Thoracic aorta (tissue), 2 donors: ENCODE results near the gene UVSSA. TPM values are rescaled to one million over a fixed set of nuclear protein-coding genes. Genes with fewer than 3 reads are reported as not detected.

ENCODE experiments used
- ATAC-seq: fragments of 150-250 bp; one replicate; pipeline ENCODE4 v1.8.0; 2017; ENCODE audit warnings: low read depth; ENCODE audit not compliant: insufficient number of reproducible peaks, low FRiP score
- DNase-seq: peaks from one replicate; pipeline ENCODE4 v3.0.0-alpha.2; 2020; ENCODE audit warnings: low spot score
- H3K27ac ChIP-seq, 2 donors: fragments of 200-600 bp; sonication (generic); 1 replicate in 1 of 2; 2 replicates in 1 of 2; pipeline ENCODE4 v1.5.1; 2016; ENCODE audit warnings: mild to moderate bottlenecking in 2 of 2, moderate library complexity in 2 of 2
- H3K27me3 ChIP-seq: fragments of 200-600 bp; sonication (generic); replicated peaks from 2 replicates; pipeline ENCODE4 v1.6.0; 2016; ENCODE audit warnings: mild to moderate bottlenecking; ENCODE audit not compliant: insufficient read depth
- H3K36me3 ChIP-seq: fragments of 200-600 bp; sonication (generic); one replicate; pipeline ENCODE4 v1.5.1; 2016
- H3K4me1 ChIP-seq, 2 donors: fragments of 200-600 bp; sonication (generic); 1 replicate in 1 of 2; 2 replicates in 1 of 2; pipeline versions ENCODE4 v1.5.1 to v1.6.0; 2016; ENCODE audit warnings: low read depth in 2 of 2, mild to moderate bottlenecking in 1 of 2; ENCODE audit not compliant: control insufficient read depth in 1 of 2
- H3K4me3 ChIP-seq: fragments of 200-600 bp; sonication (generic); 2 replicates; pipeline ENCODE4 v1.5.1; 2016; ENCODE audit warnings: mild to moderate bottlenecking
- H3K9me3 ChIP-seq: fragments of 200-600 bp; sonication (generic); 2 replicates; pipeline ENCODE4 v1.5.1; 2016
- total RNA-seq, 2 donors: library from RNA; depleted of rRNA; stranded (reverse); fragments of >200 nt; gene quantifications; one replicate each; pipeline versions ENCODE4 v1.1.0 to v1.2.3, GENCODE V29; 2016
- TF ChIP-seq, protein P1 (sequence below): fragments of 200-600 bp; sonication (generic); IDR thresholded peaks from one replicate; pipeline ENCODE4 v1.5.1; 2019; ENCODE audit warnings: antibody characterized with exemption

Gene UVSSA
- total RNA-seq, 2 donors from 2014 or later: 23.3 to 29.0 TPM

DNA sequence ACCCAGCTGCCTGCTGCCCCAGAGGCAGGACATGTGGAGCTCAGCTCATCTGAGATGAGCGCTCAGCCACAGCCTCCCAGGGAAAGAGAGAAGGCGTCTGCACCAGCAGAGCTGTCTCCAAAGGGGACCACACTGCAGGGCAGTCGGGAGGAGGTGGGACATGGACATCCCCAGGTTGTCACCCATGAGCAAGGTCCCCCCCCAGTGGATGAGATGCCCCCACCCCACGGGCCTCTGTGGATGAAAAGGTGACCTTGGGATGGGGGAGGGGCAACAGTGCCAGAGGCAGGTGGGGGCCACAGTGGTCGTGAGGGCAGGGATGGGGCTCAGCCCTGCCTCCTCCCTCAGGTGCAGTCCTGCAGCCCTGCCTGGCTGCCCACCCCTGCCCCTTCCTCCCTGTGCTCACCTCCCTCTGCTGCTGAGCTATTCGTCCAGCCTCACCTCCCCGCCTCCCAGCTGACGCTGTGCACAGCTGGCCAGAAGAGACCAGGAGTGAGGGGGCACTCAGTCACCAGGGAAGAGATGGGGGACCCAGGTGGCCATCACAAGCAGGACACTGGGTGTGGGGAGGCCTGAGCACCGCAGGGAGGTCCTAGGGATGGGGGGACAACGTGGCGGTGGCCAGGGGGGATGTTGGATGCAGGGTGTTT lies 49.9 kb downstream of the UVSSA start:
- Histone ChIP-seq H3K4me1 (peaks cover 0 to under 1% of the 10 kb centered on the region in 2 donors), H3K4me3 (no peak overlapping the region), H3K27ac (no peak overlapping the region), H3K36me3 (peaks cover 14% of the 10 kb centered on the region), H3K27me3 (no peaks in the 10 kb centered on the region), H3K9me3 (peaks cover 4% of the 10 kb centered on the region)
- TF ChIP-seq, protein P1, sequence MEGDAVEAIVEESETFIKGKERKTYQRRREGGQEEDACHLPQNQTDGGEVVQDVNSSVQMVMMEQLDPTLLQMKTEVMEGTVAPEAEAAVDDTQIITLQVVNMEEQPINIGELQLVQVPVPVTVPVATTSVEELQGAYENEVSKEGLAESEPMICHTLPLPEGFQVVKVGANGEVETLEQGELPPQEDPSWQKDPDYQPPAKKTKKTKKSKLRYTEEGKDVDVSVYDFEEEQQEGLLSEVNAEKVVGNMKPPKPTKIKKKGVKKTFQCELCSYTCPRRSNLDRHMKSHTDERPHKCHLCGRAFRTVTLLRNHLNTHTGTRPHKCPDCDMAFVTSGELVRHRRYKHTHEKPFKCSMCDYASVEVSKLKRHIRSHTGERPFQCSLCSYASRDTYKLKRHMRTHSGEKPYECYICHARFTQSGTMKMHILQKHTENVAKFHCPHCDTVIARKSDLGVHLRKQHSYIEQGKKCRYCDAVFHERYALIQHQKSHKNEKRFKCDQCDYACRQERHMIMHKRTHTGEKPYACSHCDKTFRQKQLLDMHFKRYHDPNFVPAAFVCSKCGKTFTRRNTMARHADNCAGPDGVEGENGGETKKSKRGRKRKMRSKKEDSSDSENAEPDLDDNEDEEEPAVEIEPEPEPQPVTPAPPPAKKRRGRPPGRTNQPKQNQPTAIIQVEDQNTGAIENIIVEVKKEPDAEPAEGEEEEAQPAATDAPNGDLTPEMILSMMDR: no peak
- no peak for ATAC-seq
- DNase-seq: no peak

DNA sequence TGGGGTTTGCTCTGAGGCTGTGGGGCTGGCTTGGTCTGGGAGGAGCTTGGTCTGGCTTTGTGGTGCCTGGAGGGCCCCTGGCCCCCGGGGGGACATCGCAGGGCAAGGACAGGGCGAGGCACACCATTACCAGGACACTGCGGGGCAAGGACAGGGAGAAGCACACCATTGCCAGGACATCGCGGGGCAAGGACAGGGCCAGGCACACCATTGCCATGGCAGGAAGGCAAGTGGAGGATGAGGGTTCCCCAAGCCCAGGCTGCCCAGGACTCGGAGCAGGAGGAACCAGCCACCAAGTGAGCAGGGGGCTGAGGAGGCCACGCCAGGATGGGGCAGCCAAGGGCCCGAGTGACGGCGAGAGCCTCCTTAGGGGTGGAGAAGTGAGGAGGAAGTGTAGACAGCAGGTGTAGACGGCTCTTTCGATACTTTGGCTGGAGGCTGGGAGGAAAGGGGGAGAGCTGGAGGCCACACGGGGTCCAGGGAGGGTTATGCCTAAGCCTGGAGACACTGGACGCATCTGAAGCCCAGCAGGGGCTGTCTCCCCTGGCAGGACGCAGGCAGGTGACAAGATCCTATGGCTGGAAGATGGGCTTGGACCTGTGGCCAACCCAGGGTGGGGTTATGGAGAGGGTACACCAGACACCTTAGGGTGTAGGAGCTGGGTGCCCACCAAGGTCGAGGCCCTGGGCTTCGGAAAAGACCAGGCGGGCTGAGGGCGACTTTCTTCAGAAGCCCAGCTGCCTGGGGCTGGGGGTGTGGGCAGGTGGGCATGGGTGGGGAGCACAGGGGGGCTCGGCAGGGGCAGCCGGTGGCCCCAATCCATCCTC lies 51.9 kb downstream of the UVSSA start:
- DNase-seq (no peak), ATAC-seq (no peak)
- H3K27me3 ChIP-seq: peaks cover 1% of the 10 kb centered on the region

DNA sequence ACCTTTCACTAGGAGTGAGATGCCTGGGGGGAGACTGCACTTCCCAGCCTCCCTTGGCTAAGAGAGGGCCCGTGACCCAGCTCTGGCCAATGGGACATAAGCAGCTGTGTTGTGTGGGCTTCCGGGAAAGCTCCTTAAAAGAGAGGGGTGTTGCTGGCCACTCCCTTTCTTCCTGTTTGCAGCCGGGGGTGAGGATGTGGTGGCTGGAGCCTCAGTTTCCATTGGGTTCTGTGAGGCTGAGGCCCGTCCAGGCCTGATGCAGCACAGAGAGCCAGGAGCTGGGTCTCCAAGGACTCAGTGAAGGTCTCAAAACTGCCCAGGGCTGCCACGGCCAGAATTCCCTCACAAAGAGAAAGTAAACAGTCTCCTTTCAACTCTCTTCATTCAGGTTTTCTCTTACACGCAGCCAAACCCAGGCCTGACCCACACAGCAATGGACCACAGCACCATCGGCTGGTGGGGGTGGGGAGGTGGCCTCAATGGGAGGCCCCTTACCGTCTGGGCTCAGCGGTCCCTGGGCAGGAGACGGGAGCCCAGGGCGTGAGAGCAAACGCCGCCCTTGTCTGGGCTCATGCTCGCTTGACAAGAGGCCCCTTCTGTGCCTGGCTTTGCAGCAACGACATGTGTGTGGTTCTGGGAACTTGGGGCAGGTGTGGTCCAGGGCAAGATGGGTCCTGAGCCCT lies 52.6 kb downstream of the UVSSA start:
- TF ChIP-seq, protein P1: no peak
- ATAC-seq: no peak

More for the DNA sequence above, 51.9 kb downstream of the UVSSA start:
- peaks cover 0 to 15% of the 10 kb centered on the region in 2 donors for H3K4me1 ChIP-seq
- H3K36me3 ChIP-seq: peaks cover 5% of the 10 kb centered on the region
- peaks cover 4% of the 10 kb centered on the region for H3K9me3 ChIP-seq
- TF ChIP-seq, protein P1: no peak
- H3K4me3 ChIP-seq: no peak overlapping the region
- H3K27ac ChIP-seq: no peak overlapping the region

DNA sequence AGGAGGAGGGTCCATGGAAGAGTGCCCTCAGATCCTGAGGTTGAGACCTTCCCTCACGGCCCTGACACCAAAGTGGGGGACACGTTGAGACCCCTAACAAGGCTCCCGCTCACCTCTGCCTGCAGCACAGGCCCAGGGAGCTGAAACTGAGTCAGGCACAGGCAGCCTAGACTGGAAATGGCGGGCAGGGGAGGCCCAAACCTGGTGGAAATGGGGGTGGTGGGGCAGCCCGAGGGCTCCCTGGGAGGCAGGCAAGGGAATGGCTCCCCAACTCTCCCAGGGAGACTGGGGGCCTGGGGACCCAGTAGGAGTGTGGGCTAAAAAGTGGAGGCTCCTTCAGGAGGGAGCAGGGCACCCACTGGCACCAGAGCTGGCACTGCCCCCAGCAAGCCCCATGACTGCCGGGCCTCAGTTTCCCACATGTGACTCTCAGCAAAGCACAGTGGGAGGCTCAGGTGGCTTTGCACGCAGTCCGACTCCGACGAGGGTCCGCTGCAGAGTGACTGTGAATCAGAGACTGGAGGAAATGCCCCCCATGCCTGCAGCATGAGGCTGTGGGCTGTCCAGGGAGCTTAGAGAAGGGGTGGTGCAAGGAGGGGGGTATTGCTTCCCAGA lies 53.3 kb downstream of the UVSSA start:
- peaks cover 3% of the 10 kb centered on the region for H3K36me3 ChIP-seq
- no peak for ATAC-seq
- peaks cover 4% of the 10 kb centered on the region for H3K9me3 ChIP-seq
- no peak overlapping the region for H3K4me3 ChIP-seq
- H3K27me3 ChIP-seq: peaks cover 14% of the 10 kb centered on the region
- no peak for DNase-seq
- TF ChIP-seq, protein P1: no peak
- no peak overlapping the region for H3K27ac ChIP-seq
- H3K4me1 ChIP-seq: peaks cover 0 to 29% of the 10 kb centered on the region in 2 donors

More for the DNA sequence above, 52.6 kb downstream of the UVSSA start:
- Histone ChIP-seq H3K27me3 (peaks cover 9% of the 10 kb centered on the region), H3K4me1 (peaks cover 0 to 22% of the 10 kb centered on the region in 2 donors), H3K9me3 (peaks cover 4% of the 10 kb centered on the region), H3K36me3 (peaks cover 3% of the 10 kb centered on the region), H3K4me3 (no peak overlapping the region), H3K27ac (no peak overlapping the region)
- DNase-seq: no peak
